Superior temporal gyrus (tissue), 1 donor: ENCODE data around the gene UBE2G1.
"Not testable (repeated sequence)": the region's sequence is repeated elsewhere in the genome, so short reads cannot be mapped to it uniquely, and the experiment has no call there.

Experiments used
- DNase-seq: peaks from one replicate; pipeline ENCODE4 v3.0.0-alpha.2; 2016; ENCODE audit errors: extremely low spot score

Gene UBE2G1

GRCh38 chr17:4366327-4367063, at the start of gene UBE2G1:
TSS of gene UBE2G1 (minus strand) at chr17:4366675. CDS start at chr17:4366316, 359 bp downstream.
- DNase-seq, result peak; percentile 95

GRCh38 chr17:4412933-4413831, 46.7 kb upstream of the UBE2G1 start:
- peak; percentile 96 for DNase-seq

GRCh38 chr17:4411201-4411600, 44.7 kb upstream of the UBE2G1 start:
- no peak for DNase-seq

- no peak for DNase-seq
Measured at GRCh38 chr17:4409659-4410058, 43.2 kb upstream of the UBE2G1 start.

GRCh38 chr17:4407851-4408250, 41.4 kb upstream of the UBE2G1 start:
- DNase-seq, result no peak

GRCh38 chr17:4407216-4407615, 40.7 kb upstream of the UBE2G1 start:
- DNase-seq, result no peak

GRCh38 chr17:4406386-4406785, 39.9 kb upstream of the UBE2G1 start:
- DNase-seq, result no peak

- DNase-seq, result no peak
Measured at GRCh38 chr17:4405699-4406098, 39.2 kb upstream of the UBE2G1 start.

- no peak for DNase-seq
Measured at GRCh38 chr17:4405038-4405669, 38.7 kb upstream of the UBE2G1 start.

GRCh38 chr17:4397840-4398239, 31.4 kb upstream of the UBE2G1 start:
- no peak for DNase-seq

- no peak for DNase-seq
Measured at GRCh38 chr17:4395111-4395478, 28.6 kb upstream of the UBE2G1 start.

- DNase-seq, result no peak
Measured at GRCh38 chr17:4394208-4395110, 28.0 kb upstream of the UBE2G1 start.

GRCh38 chr17:4393806-4394205, 27.3 kb upstream of the UBE2G1 start:
- no peak for DNase-seq

- no peak for DNase-seq
Measured at GRCh38 chr17:4389079-4389478, 22.6 kb upstream of the UBE2G1 start.

GRCh38 chr17:4387137-4387536, 20.7 kb upstream of the UBE2G1 start:
- no peak for DNase-seq

- DNase-seq, result peak; percentile 13
Measured at GRCh38 chr17:4386406-4386805, 19.9 kb upstream of the UBE2G1 start.

GRCh38 chr17:4381690-4382671, 15.5 kb upstream of the UBE2G1 start:
- DNase-seq, result no peak

GRCh38 chr17:4378626-4379025, 12.2 kb upstream of the UBE2G1 start:
- DNase-seq, result no peak

GRCh38 chr17:4377247-4377646, 10.8 kb upstream of the UBE2G1 start:
- DNase-seq, result not testable (repeated sequence)

GRCh38 chr17:4375796-4376440, 9.4 kb upstream of the UBE2G1 start:
- not testable (repeated sequence) for DNase-seq
